Measurements from ENCODE around the gene CHRM4. TPM values are rescaled to one million over a fixed set of nuclear protein-coding genes. Genes with fewer than 3 reads are reported as not detected.

The CHRM4 gene
- total and polyA plus RNA-seq, 2 of the 13 experiments (the other 11 are each of a cell fraction or from before 2014, with no cell fraction given): 0.13 to 0.21 TPM

GRCh38 chr11:46389450-46390330 is 1.9 kb downstream of the CHRM4 start:
- FAIRE-seq: no peak
- 4% methylated on average over 5 of the region's 80 CpGs for WGBS (ENCODE audit: low lambda C conversion rate)
- in situ Hi-C loops (cut with HindIII; ENCODE audit: extremely low pct_ligation_motif_present, low pct_unique_long_range_greater_than_20kb): loop anchor here (5.0 kb wide), 1 partner anchor 143 kb away; no protein-coding TSS in a partner anchor
- no peak for TF ChIP-seq U2AF1 (optimal IDR thresholded peaks at IDR 0.05; ENCODE audit: low read depth, low read length)
- 0 out of 2 replicates have a peak, but pooled peaks have one; percentile 35 for TF ChIP-seq ZNF235 (CRISPR knock-in tag; IDR thresholded peaks at IDR 0.05; ENCODE audit: borderline replicate concordance)
- TF ChIP-seq ZBTB4 (CRISPR knock-in tag; IDR thresholded peaks at IDR 0.05; ENCODE audit: borderline replicate concordance): peak; percentile 24; the same call in 1 of the 2 replicates
- TF ChIP-seq, protein P1, sequence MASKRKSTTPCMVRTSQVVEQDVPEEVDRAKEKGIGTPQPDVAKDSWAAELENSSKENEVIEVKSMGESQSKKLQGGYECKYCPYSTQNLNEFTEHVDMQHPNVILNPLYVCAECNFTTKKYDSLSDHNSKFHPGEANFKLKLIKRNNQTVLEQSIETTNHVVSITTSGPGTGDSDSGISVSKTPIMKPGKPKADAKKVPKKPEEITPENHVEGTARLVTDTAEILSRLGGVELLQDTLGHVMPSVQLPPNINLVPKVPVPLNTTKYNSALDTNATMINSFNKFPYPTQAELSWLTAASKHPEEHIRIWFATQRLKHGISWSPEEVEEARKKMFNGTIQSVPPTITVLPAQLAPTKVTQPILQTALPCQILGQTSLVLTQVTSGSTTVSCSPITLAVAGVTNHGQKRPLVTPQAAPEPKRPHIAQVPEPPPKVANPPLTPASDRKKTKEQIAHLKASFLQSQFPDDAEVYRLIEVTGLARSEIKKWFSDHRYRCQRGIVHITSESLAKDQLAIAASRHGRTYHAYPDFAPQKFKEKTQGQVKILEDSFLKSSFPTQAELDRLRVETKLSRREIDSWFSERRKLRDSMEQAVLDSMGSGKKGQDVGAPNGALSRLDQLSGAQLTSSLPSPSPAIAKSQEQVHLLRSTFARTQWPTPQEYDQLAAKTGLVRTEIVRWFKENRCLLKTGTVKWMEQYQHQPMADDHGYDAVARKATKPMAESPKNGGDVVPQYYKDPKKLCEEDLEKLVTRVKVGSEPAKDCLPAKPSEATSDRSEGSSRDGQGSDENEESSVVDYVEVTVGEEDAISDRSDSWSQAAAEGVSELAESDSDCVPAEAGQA (IDR thresholded peaks at IDR 0.05; ENCODE audit: low read depth): no peak
- TF ChIP-seq, protein P1 (CRISPR knock-in tag; IDR thresholded peaks at IDR 0.05; ENCODE audit: borderline replicate concordance): no peak
- no peak for TF ChIP-seq RORA (CRISPR knock-in tag; IDR thresholded peaks at IDR 0.05)
- no peak for TF ChIP-seq HNF4A (CRISPR knock-in tag; IDR thresholded peaks at IDR 0.05)
- peak; percentile 56 for TF ChIP-seq PRDM15 (CRISPR knock-in tag; IDR thresholded peaks at IDR 0.05)

More at GRCh38 chr11:46389450-46390330, 1.9 kb downstream of the CHRM4 start:
- Histone ChIP-seq H2AFZ (ENCODE audit: low read length) (no peak overlapping the region), H3K79me2 (ENCODE audit: insufficient read depth, low read length) (no peaks in the 10 kb centered on the region), H3K9me3 (ENCODE audit: low read length) (no peaks in the 10 kb centered on the region), H4K20me1 (ENCODE audit: insufficient read depth, low read length) (peaks cover 15% of the 10 kb centered on the region), H3K27me3 (ENCODE audit: control insufficient read depth in 1 of 2, insufficient read depth in 2 of 2, low read length in 2 of 2) (peaks cover 13 to 36% of the 10 kb centered on the region in 2 experiments), H3K4me1 (ENCODE audit: insufficient read depth, low read length) (peaks cover 57% of the 10 kb centered on the region), H3K36me3 (replicated peaks in 1 of 2; ENCODE audit: control insufficient read depth in 1 of 2, insufficient read depth in 2 of 2, low read length in 2 of 2) (no peaks in the 10 kb centered on the region), H3K27ac (ENCODE audit: extremely low read length, insufficient read depth, low read length) (no peak overlapping the region), H3K9ac (ENCODE audit: insufficient read depth, low read depth, low read length) (0 out of 2 replicates have a peak overlapping the region, but pooled peaks have one; percentile 33), H3K4me2 (ENCODE audit: low read depth, low read length) (peak overlapping the region; percentile 97), H3K4me3 (replicated peaks in 1 of 3; ENCODE audit: insufficient read depth in 1 of 3, low read depth in 2 of 3, low read length in 3 of 3) (peak overlapping the region; percentile 58 to 82 (median 61))
- intact Hi-C loops (cut with micrococcal nuclease; ENCODE audit: unreplicated experiment): loop anchor here (2.0 kb wide), 1 partner anchor 147 kb away; no protein-coding TSS in a partner anchor
- POLR2A ChIA-PET: interaction anchor here (1.0 kb wide), 2 partner anchors 164 to 204 kb away, joined by 3 read pairs; partner anchors contain the start of gene AMBRA1
- ATAC-seq (peak; percentile 72), DNase-seq (ENCODE audit: low spot score) (peak; percentile 61)
- no TSS peak for BruUV-seq (replicated peaks)
- CTCF ChIA-PET (ENCODE audit: low intra/inter-chr PET ratio, low total read pairs): interaction anchor here (1.1 to 2.4 kb wide), 2 partner anchors 140 to 148 kb away, joined by 3 to 9 read pairs; no protein-coding TSS in a partner anchor
